ENCODE measurements around the gene KRTAP5-4.

DNA sequence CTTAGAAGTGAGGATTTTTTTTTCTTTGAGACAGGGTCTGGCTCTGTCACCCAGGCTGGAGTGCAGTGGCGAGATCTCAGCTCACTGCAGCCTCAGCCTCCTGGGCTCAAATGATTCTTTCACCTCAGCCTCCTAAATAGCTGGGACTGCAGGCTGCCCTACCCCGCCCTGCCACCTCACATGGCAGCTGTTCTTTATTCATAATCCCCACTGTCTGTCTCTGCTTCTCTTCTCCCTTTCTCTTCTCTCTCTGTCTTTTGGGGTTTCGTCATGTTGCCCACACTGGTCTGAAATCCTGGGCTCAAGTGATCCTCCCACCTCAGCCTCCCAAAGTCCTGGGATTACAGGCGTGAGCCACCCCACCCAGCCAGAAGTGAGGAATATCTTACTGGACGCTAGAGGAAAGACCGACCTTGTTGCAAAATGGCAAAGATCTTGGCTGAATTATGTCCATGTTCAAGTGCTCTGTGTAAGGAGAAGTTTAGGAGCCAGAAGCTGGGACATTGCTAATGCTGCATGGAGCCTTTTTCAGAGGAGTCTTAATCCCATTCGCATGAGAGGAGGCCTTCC lies 29.6 kb upstream of the KRTAP5-4 start:
- TF ChIP-seq, protein P1, sequence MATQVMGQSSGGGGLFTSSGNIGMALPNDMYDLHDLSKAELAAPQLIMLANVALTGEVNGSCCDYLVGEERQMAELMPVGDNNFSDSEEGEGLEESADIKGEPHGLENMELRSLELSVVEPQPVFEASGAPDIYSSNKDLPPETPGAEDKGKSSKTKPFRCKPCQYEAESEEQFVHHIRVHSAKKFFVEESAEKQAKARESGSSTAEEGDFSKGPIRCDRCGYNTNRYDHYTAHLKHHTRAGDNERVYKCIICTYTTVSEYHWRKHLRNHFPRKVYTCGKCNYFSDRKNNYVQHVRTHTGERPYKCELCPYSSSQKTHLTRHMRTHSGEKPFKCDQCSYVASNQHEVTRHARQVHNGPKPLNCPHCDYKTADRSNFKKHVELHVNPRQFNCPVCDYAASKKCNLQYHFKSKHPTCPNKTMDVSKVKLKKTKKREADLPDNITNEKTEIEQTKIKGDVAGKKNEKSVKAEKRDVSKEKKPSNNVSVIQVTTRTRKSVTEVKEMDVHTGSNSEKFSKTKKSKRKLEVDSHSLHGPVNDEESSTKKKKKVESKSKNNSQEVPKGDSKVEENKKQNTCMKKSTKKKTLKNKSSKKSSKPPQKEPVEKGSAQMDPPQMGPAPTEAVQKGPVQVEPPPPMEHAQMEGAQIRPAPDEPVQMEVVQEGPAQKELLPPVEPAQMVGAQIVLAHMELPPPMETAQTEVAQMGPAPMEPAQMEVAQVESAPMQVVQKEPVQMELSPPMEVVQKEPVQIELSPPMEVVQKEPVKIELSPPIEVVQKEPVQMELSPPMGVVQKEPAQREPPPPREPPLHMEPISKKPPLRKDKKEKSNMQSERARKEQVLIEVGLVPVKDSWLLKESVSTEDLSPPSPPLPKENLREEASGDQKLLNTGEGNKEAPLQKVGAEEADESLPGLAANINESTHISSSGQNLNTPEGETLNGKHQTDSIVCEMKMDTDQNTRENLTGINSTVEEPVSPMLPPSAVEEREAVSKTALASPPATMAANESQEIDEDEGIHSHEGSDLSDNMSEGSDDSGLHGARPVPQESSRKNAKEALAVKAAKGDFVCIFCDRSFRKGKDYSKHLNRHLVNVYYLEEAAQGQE (IDR thresholded peaks at IDR 0.05; ENCODE audit: insufficient read depth in 1 of 2, low read depth in 2 of 2, low read length in 2 of 2) = no peak
- no peak for TF ChIP-seq POLR2AphosphoS5 (IDR thresholded peaks at IDR 0.05; ENCODE audit: low read depth, low read length)
- TF ChIP-seq TAF1 (IDR thresholded peaks at IDR 0.05; ENCODE audit: borderline replicate concordance, insufficient read depth, low read length) = no peak
- TF ChIP-seq FOXP2 (optimal IDR thresholded peaks at IDR 0.05; ENCODE audit: borderline replicate concordance, extremely low read depth, extremely low read length, insufficient read depth) = no peak
